ENCODE measurements around the gene TRIO. TPM values are rescaled to one million over a fixed set of nuclear protein-coding genes. Genes with fewer than 3 reads are reported as not detected.

TRIO gene
- total RNA-seq, 1 donor, result 211 TPM

DNA sequence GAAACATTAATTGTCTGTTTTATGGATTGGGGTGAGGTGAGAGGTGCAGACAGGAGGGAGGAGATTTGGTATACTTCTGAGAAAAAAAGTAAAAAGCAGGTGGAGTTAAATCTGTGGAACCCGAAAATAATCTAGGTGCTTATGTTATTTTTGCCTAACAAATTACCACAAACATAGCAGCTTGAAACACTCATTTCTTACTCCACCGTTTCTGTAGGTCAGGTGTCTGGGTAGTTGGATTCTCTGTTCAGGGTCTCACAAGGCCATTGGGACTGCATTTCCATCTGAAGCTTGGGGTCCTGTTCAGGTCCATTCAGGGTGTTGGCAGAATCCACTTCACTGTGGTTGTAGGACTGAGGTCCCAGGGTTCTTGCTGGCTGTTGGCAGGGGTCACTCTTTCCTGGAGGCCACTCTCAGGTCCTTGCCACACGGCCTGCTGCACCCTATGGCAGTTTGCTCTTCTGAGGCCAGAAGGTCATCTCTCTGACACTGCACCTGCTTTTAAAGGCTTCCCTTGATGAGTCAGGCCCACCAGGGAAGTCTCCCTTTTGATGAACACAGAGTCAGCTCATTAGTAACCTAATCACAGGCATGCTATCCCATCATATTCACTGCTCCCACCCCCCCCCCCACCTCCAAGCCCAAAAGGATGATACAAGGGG lies 82.2 kb downstream of the TRIO start:
- no peak overlapping the region for H3K4me3 ChIP-seq (ENCODE audit: low read depth, low read length)
- DNase-seq (ENCODE audit: low read depth), result no peak
- TF ChIP-seq, protein P1, sequence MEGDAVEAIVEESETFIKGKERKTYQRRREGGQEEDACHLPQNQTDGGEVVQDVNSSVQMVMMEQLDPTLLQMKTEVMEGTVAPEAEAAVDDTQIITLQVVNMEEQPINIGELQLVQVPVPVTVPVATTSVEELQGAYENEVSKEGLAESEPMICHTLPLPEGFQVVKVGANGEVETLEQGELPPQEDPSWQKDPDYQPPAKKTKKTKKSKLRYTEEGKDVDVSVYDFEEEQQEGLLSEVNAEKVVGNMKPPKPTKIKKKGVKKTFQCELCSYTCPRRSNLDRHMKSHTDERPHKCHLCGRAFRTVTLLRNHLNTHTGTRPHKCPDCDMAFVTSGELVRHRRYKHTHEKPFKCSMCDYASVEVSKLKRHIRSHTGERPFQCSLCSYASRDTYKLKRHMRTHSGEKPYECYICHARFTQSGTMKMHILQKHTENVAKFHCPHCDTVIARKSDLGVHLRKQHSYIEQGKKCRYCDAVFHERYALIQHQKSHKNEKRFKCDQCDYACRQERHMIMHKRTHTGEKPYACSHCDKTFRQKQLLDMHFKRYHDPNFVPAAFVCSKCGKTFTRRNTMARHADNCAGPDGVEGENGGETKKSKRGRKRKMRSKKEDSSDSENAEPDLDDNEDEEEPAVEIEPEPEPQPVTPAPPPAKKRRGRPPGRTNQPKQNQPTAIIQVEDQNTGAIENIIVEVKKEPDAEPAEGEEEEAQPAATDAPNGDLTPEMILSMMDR (IDR thresholded peaks at IDR 0.05; ENCODE audit: insufficient read depth, low read length), result no peak

DNA sequence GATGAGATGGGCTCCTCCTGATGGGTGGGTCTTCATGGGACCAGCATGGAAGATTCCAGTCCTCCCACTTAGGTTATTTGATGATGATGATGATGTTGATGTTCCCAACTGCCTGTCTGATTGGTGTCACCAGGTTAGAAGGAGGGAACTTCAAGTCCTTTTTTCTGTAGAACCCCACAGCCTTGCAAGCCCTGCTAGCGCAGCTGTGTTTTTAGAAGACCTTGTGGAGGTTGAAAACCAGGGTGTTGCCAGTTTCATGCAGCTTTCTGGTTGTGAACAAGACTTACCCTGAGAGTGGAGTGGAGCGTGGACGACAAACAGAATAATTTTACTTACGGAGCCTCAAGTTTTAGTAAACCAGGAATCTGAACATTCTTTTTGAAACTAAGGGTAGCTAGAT lies 83.0 kb downstream of the TRIO start:
- TF ChIP-seq, protein P1 (IDR thresholded peaks at IDR 0.05; ENCODE audit: insufficient read depth, low read length), result no peak
- DNase-seq (ENCODE audit: low read depth), result no peak
- no peak overlapping the region for H3K4me3 ChIP-seq (ENCODE audit: low read depth, low read length)

DNA sequence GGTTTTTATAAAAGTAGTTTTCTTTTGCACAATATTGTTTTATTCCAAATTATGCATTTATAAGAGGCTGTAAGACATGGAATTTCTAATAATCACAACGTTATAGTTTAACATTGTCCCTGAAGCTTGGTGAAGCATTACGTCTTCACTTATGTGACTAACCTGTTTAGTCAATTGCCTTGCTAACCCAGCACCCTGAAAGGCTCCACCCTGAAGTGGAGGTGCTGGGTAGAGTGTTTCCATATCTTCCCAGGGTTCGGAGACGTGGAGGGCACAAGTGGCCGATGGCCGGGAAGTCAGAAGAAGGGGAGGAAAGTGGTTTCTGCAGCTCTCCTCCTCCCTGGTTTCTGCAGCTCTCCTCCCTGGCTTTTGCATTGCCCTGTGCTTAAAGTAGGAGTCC lies 83.4 kb downstream of the TRIO start:
- TF ChIP-seq, protein P1 (IDR thresholded peaks at IDR 0.05; ENCODE audit: insufficient read depth, low read length), result no peak
- DNase-seq (ENCODE audit: low read depth), result no peak

DNA sequence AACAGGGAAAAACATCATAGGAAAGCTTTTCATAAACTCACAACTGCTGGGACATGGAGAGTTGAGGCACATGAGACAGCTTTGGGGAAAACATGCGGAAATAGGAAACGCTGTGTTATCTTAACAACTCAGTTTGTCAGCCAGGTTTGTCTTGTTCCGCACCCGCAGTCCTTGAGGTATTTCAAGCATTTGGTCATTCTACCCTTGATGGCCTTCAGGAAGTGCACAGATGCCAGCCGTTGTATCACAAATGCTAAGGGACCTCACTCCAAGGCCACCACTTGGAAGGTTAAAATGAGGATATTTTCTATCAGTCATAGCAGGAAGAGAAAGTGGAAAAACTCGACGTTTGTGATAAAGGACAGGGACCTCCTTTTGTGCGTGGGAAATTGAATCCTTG lies 83.8 kb downstream of the TRIO start:
- DNase-seq (ENCODE audit: low read depth), result no peak
- TF ChIP-seq, protein P1 (IDR thresholded peaks at IDR 0.05; ENCODE audit: insufficient read depth, low read length), result no peak

More for the DNA sequence above, 83.4 kb downstream of the TRIO start:
- no peak overlapping the region for H3K4me3 ChIP-seq (ENCODE audit: low read depth, low read length)

DNA sequence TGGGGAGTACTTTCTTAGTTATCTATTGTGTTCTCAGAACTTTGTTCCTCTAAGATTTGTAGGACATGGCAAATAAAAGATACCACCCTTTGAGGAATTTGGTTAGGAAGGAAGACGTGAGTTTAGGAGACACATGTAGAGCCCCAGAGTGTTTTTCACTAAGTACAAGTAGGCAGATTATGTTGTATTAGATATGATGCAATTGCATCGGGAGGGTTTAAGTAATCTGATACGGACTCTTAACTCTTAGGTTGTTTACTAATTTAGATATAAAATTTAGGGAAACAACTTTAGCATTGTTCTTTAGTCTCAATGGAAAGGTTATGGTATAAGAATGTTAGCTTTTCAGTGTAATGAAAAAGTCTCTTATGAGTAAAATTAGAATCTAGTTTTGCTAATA lies 84.4 kb downstream of the TRIO start:
- TF ChIP-seq, protein P1 (IDR thresholded peaks at IDR 0.05; ENCODE audit: insufficient read depth, low read length), result no peak
- H3K4me3 ChIP-seq (ENCODE audit: low read depth, low read length), result no peak overlapping the region
- no peak for DNase-seq (ENCODE audit: low read depth)

More for the DNA sequence above, 83.8 kb downstream of the TRIO start:
- H3K4me3 ChIP-seq (ENCODE audit: low read depth, low read length), result no peak overlapping the region

DNA sequence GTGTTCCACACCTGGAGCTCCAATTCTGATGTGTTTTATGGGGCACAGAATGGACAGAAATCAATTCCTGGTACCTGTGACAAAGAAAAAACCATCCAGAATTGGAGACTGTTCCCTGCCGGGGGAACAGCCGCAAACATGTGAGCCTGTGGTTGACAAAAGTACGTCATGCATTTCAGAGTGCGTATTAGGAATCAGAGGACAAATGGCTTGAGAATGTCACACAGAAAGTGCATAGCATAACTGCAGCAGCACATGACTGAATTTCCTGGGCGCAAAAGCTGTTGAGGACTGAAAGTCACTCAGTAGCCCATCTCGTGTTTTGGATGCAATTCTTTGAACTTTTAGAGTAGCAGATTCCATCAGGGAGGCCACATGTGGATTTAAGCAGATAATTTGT lies 85.1 kb downstream of the TRIO start:
- DNase-seq (ENCODE audit: low read depth), result no peak
- TF ChIP-seq, protein P1 (IDR thresholded peaks at IDR 0.05; ENCODE audit: insufficient read depth, low read length), result no peak
- no peak overlapping the region for H3K4me3 ChIP-seq (ENCODE audit: low read depth, low read length)

DNA sequence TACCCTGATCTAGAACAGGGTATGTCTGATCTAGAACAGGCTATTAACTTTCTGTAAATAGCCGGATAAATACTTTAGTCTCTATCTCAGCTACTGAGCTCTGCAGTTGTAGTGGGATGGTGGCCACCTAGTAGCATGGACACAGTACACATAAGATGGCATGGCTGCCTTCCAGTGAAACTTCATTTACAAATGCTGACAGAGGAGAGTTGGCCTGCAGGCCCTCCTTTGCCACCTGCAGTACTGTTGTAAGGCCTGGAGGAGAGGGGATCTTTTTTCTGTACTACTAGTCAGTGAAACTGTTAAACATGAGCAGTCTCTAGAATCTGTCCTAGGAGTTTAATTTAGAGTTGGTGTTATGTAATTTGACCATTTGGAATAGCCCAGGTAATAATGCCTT lies 86.0 kb downstream of the TRIO start:
- no peak for DNase-seq (ENCODE audit: low read depth)
- TF ChIP-seq, protein P1 (IDR thresholded peaks at IDR 0.05; ENCODE audit: insufficient read depth, low read length), result no peak
- no peak overlapping the region for H3K4me3 ChIP-seq (ENCODE audit: low read depth, low read length)
